Hepatocyte (in vitro differentiated cells): ENCODE results near the gene CCR5. TPM values are rescaled to one million over a fixed set of nuclear protein-coding genes. Genes with fewer than 3 reads are reported as not detected.

Source experiments
- DNase-seq: peaks from one replicate; pipeline ENCODE4 v3.0.0-alpha.2; 2016; ENCODE audit warnings: low spot score
- H2AFZ ChIP-seq: fragments of 200-600 bp; sonication (generic); 2 replicates; pipeline ENCODE4 v1.6.0; 2016; ENCODE audit warnings: antibody characterized with exemption, mild to moderate bottlenecking
- H3K27ac ChIP-seq: fragments of 200-600 bp; sonication (generic); 2 replicates; pipeline ENCODE4 v1.5.1; 2016; ENCODE audit warnings: mild to moderate bottlenecking
- H3K27me3 ChIP-seq: fragments of 200-600 bp; sonication (generic); 2 replicates; pipeline ENCODE4 v1.6.1; 2016
- H3K36me3 ChIP-seq: fragments of 200-600 bp; sonication (generic); replicated peaks from 2 replicates; pipeline ENCODE4 v1.5.1; 2016; ENCODE audit warnings: low read depth; ENCODE audit not compliant: insufficient read depth
- H3K4me1 ChIP-seq: fragments of 200-600 bp; sonication (generic); 2 replicates; pipeline ENCODE4 v1.5.1; 2016; ENCODE audit warnings: mild to moderate bottlenecking, moderate library complexity; ENCODE audit not compliant: insufficient read depth
- H3K4me2 ChIP-seq: fragments of 200-600 bp; sonication (generic); 2 replicates; pipeline ENCODE4 v1.6.0; 2016
- H3K4me3 ChIP-seq: fragments of 200-600 bp; sonication (generic); 2 replicates; pipeline ENCODE4 v1.5.1; 2016; ENCODE audit warnings: mild to moderate bottlenecking
- H3K79me2 ChIP-seq: fragments of 200-600 bp; sonication (generic); 2 replicates; pipeline ENCODE4 v1.6.0; 2017; ENCODE audit warnings: mild to moderate bottlenecking
- H3K9me2 ChIP-seq: fragments of 200-600 bp; sonication (generic); replicated peaks from 2 replicates; pipeline ENCODE4 v1.6.0; 2017; ENCODE audit warnings: mild to moderate bottlenecking; ENCODE audit not compliant: insufficient read depth
- H3K9me3 ChIP-seq: fragments of 200-600 bp; sonication (generic); 2 replicates; pipeline ENCODE4 v1.5.1; 2016; ENCODE audit warnings: low read depth, mild to moderate bottlenecking
- H4K20me1 ChIP-seq: fragments of 200-600 bp; sonication (generic); 2 replicates; pipeline ENCODE4 v1.6.0; 2016; ENCODE audit warnings: mild to moderate bottlenecking; ENCODE audit not compliant: insufficient read depth, poor library complexity, severe bottlenecking
- EZH2 ChIP-seq: fragments of 200-600 bp; sonication (generic); IDR thresholded peaks from 2 replicates; pipeline ENCODE4 v1.6.1; 2016; ENCODE audit warnings: antibody characterized with exemption, mild to moderate bottlenecking, borderline replicate concordance
- EZH2phosphoT487 ChIP-seq: fragments of 200-600 bp; sonication (generic); IDR thresholded peaks from one replicate; pipeline ENCODE4 v1.6.1; 2018; ENCODE audit warnings: antibody characterized with exemption, mild to moderate bottlenecking, low read depth, moderate library complexity; ENCODE audit not compliant: unreplicated experiment, severe bottlenecking
- WGBS: methylation state at CpG from one replicate; pipeline ENCODE4 v1.1.6; 2016; ENCODE audit warnings: low lambda C conversion rate; ENCODE audit errors: missing lambda C conversion rate; 5-methylcytosine and 5-hydroxymethylcytosine counted together
- polyA plus RNA-seq: library from polyadenylated mRNA; unstranded; fragments of >200 nt; fragmentation: Nextera tagmentation; extraction: Ambion mirVana; gene quantifications from 2 replicates; pipeline ENCODE4 v1.2.1, GENCODE V29; 2016
- total RNA-seq: library from RNA; depleted of rRNA; stranded (reverse); fragments of >200 nt; gene quantifications from 2 replicates; pipeline ENCODE4 v1.2.3, GENCODE V29; 2014
- TF ChIP-seq, protein P1 (sequence below): fragments of 200-600 bp; sonication (generic); IDR thresholded peaks from 2 replicates; pipeline ENCODE4 v1.5.1; 2016; ENCODE audit warnings: antibody characterized with exemption, mild to moderate bottlenecking; ENCODE audit not compliant: poor library complexity

CCR5 gene
- total and polyA plus RNA-seq, 2 experiments from 2014 or later, result 0.07 TPM; not detected in 1

- no peaks in the 10 kb centered on the region for H3K9me2 ChIP-seq
- no peak for DNase-seq
- no peaks in the 10 kb centered on the region for H3K27me3 ChIP-seq
- no peaks in the 10 kb centered on the region for H3K9me3 ChIP-seq
- no peak overlapping the region for H3K27ac ChIP-seq
- no peaks in the 10 kb centered on the region for H3K36me3 ChIP-seq
- no peaks in the 10 kb centered on the region for H4K20me1 ChIP-seq
- no peak for TF ChIP-seq EZH2
- no peak for TF ChIP-seq EZH2phosphoT487
- TF ChIP-seq, protein P1, sequence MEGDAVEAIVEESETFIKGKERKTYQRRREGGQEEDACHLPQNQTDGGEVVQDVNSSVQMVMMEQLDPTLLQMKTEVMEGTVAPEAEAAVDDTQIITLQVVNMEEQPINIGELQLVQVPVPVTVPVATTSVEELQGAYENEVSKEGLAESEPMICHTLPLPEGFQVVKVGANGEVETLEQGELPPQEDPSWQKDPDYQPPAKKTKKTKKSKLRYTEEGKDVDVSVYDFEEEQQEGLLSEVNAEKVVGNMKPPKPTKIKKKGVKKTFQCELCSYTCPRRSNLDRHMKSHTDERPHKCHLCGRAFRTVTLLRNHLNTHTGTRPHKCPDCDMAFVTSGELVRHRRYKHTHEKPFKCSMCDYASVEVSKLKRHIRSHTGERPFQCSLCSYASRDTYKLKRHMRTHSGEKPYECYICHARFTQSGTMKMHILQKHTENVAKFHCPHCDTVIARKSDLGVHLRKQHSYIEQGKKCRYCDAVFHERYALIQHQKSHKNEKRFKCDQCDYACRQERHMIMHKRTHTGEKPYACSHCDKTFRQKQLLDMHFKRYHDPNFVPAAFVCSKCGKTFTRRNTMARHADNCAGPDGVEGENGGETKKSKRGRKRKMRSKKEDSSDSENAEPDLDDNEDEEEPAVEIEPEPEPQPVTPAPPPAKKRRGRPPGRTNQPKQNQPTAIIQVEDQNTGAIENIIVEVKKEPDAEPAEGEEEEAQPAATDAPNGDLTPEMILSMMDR, result no peak
- H3K4me1 ChIP-seq, result no peaks in the 10 kb centered on the region
- no peak overlapping the region for H3K4me2 ChIP-seq
- no peak overlapping the region for H3K4me3 ChIP-seq
- 60% methylated on average over 10 of the region's 10 CpGs for WGBS
- no peak overlapping the region for H2AFZ ChIP-seq
- H3K79me2 ChIP-seq, result no peaks in the 10 kb centered on the region
These were observed 45.5 kb downstream of the CCR5 start for GRCh38 chr3:46416125-46416810.

- WGBS, result 85% methylated on average over 7 of the region's 7 CpGs
- DNase-seq, result no peak
- H3K36me3 ChIP-seq, result no peaks in the 10 kb centered on the region
- H3K4me2 ChIP-seq, result no peak overlapping the region
- H4K20me1 ChIP-seq, result no peaks in the 10 kb centered on the region
- H3K9me3 ChIP-seq, result no peaks in the 10 kb centered on the region
- H3K9me2 ChIP-seq, result no peaks in the 10 kb centered on the region
- no peak overlapping the region for H2AFZ ChIP-seq
- no peaks in the 10 kb centered on the region for H3K4me1 ChIP-seq
- H3K79me2 ChIP-seq, result no peaks in the 10 kb centered on the region
- no peak overlapping the region for H3K27ac ChIP-seq
- H3K4me3 ChIP-seq, result no peak overlapping the region
- TF ChIP-seq, protein P1, result no peak
- no peak for TF ChIP-seq EZH2phosphoT487
- TF ChIP-seq EZH2, result no peak
- H3K27me3 ChIP-seq, result no peaks in the 10 kb centered on the region
These were observed 46.2 kb downstream of the CCR5 start for GRCh38 chr3:46416811-46417510.

DNA sequence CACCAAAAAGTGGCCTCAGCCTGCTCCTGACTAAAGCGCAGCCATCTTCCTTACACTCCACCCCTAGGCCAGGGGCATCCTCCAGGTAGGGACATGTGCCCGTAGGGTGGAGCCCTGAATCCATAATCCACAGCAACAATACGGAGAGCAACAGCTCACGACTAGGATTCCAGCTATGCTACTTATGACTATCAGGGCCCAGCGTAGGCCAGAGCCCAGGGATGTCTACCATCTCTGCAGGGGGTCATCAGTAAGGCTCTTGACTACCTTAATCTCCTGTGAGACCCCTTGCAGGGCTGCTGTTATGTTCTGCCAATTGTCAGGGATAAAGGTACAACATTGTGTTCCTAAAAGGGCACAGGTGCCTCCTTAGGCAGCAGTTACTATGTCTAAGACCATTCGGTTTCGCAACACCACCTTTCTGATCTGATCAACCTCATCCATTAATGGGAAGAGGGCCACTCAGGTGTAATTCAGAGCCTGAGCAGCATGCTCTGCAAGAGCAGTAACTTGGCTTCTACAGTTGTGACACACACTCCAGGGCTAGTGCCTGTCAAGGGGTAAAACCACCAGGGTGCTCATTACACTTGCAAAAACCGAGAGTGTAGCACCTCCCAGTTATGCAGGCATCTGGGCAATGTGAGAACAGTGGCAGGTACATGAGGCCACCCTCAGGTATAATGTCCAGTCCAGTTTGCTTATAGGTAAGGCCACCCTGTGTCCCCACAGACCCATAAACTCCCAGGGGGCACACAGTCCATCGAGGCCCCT is 47.3 kb downstream of the CCR5 start:
- Histone ChIP-seq H3K9me2 (no peaks in the 10 kb centered on the region), H3K27me3 (no peaks in the 10 kb centered on the region), H2AFZ (no peak overlapping the region), H3K79me2 (no peaks in the 10 kb centered on the region), H3K9me3 (no peaks in the 10 kb centered on the region), H3K4me3 (no peak overlapping the region), H3K36me3 (no peaks in the 10 kb centered on the region), H4K20me1 (no peaks in the 10 kb centered on the region), H3K4me1 (no peaks in the 10 kb centered on the region), H3K27ac (no peak overlapping the region), H3K4me2 (no peak overlapping the region)
- no peak for DNase-seq
- TF ChIP-seq, protein P1, result no peak
- no peak for TF ChIP-seq EZH2
- no peak for TF ChIP-seq EZH2phosphoT487
- 76% methylated on average over 9 of the region's 9 CpGs for WGBS
